ENCODE results near the gene NEURL1B.

- TF ChIP-seq ZNF274 (IDR thresholded peaks at IDR 0.05; ENCODE audit: insufficient read depth, insufficient read length) = no peak
- TF ChIP-seq PAX8 (IDR thresholded peaks at IDR 0.05) = no peak
- TF ChIP-seq REST (IDR thresholded peaks at IDR 0.05; ENCODE audit: low read depth, low read length) = no peak
- no peak for TF ChIP-seq TCF7 (IDR thresholded peaks at IDR 0.05; ENCODE audit: borderline replicate concordance)
- TF ChIP-seq SIN3A (IDR thresholded peaks at IDR 0.05; ENCODE audit: low read depth, low read length) = no peak
- TF ChIP-seq ZBTB33 (IDR thresholded peaks at IDR 0.05) = no peak
- TF ChIP-seq POLR2A (IDR thresholded peaks at IDR 0.05; ENCODE audit: low read depth, low read length) = no peak
- TF ChIP-seq ZBTB4 (CRISPR knock-in tag; IDR thresholded peaks at IDR 0.05) = no peak
- TF ChIP-seq, protein P1, sequence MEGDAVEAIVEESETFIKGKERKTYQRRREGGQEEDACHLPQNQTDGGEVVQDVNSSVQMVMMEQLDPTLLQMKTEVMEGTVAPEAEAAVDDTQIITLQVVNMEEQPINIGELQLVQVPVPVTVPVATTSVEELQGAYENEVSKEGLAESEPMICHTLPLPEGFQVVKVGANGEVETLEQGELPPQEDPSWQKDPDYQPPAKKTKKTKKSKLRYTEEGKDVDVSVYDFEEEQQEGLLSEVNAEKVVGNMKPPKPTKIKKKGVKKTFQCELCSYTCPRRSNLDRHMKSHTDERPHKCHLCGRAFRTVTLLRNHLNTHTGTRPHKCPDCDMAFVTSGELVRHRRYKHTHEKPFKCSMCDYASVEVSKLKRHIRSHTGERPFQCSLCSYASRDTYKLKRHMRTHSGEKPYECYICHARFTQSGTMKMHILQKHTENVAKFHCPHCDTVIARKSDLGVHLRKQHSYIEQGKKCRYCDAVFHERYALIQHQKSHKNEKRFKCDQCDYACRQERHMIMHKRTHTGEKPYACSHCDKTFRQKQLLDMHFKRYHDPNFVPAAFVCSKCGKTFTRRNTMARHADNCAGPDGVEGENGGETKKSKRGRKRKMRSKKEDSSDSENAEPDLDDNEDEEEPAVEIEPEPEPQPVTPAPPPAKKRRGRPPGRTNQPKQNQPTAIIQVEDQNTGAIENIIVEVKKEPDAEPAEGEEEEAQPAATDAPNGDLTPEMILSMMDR (IDR thresholded peaks at IDR 0.05 in 2 of 3, conservative IDR thresholded peaks at IDR 0.05 in 1 of 3; ENCODE audit: control insufficient read depth in 2 of 3, extremely low read depth in 1 of 3, insufficient read depth in 1 of 3, low read depth in 3 of 3, low read length in 3 of 3) = no peak
- TF ChIP-seq ZNF24 (IDR thresholded peaks at IDR 0.05) = no peak
Observed at GRCh38 chr5:172602783-172603231, 38.3 kb upstream of the NEURL1B start.
